H9 (cell line): ENCODE data around the gene SAFB. TPM values are rescaled to one million over a fixed set of nuclear protein-coding genes. Genes with fewer than 3 reads are reported as not detected.

Source experiments
- DNase-seq: peaks from one replicate; pipeline ENCODE4 v3.0.0-alpha.2; 2017
- H2AFZ ChIP-seq: one replicate; pipeline ENCODE4 v1.6.1; 2013; ENCODE audit warnings: mild to moderate bottlenecking, low read length, control low read depth, moderate library complexity
- H2AK5ac ChIP-seq: 2 replicates; pipeline ENCODE4 v1.6.1; 2013; ENCODE audit warnings: low read length, control low read depth, mixed read lengths; ENCODE audit not compliant: insufficient read length
- H2BK120ac ChIP-seq: one replicate; pipeline ENCODE4 v1.6.1; 2013; ENCODE audit warnings: low read depth, mild to moderate bottlenecking, low read length, control low read depth, inconsistent platforms; ENCODE audit not compliant: poor library complexity, severe bottlenecking
- H2BK12ac ChIP-seq: 2 replicates; pipeline ENCODE4 v1.6.1; 2013; ENCODE audit warnings: low read length, control low read depth, mixed read lengths, low read depth; ENCODE audit not compliant: insufficient read length
- H2BK15ac ChIP-seq: 2 replicates; pipeline ENCODE4 v1.6.1; 2013; ENCODE audit warnings: low read depth, low read length, control low read depth
- H2BK20ac ChIP-seq: one replicate; pipeline ENCODE4 v1.6.1; 2013; ENCODE audit warnings: low read depth, mild to moderate bottlenecking, low read length, control low read depth, inconsistent platforms; ENCODE audit not compliant: poor library complexity, severe bottlenecking
- H2BK5ac ChIP-seq: 2 replicates; pipeline ENCODE4 v1.6.1; 2013; ENCODE audit warnings: low read length, control low read depth, mixed read lengths; ENCODE audit not compliant: insufficient read length
- H3K14ac ChIP-seq: 2 replicates; pipeline ENCODE4 v1.6.1; 2013; ENCODE audit warnings: low read length, control low read depth; ENCODE audit not compliant: insufficient read depth
- H3K18ac ChIP-seq: 2 replicates; pipeline ENCODE4 v1.6.1; 2013; ENCODE audit warnings: low read depth, mild to moderate bottlenecking, mixed read lengths, low read length, control low read depth; ENCODE audit not compliant: insufficient read length
- H3K23ac ChIP-seq: 2 replicates; pipeline ENCODE4 v1.6.1; 2013; ENCODE audit warnings: low read length, control low read depth, mixed read lengths, low read depth; ENCODE audit not compliant: insufficient read length
- H3K23me2 ChIP-seq: 2 replicates; pipeline ENCODE4 v1.6.1; 2013; ENCODE audit warnings: low read depth, mild to moderate bottlenecking, mixed read lengths, low read length, control low read depth; ENCODE audit not compliant: insufficient read length, poor library complexity, severe bottlenecking
- H3K27ac ChIP-seq: 2 replicates; pipeline ENCODE4 v1.5.1; 2013; ENCODE audit warnings: low read length, control low read depth, mixed read lengths, low read depth; ENCODE audit not compliant: insufficient read length
- H3K27me3 ChIP-seq: 2 replicates; pipeline ENCODE4 v1.6.1; 2013; ENCODE audit warnings: low read length, control low read depth, inconsistent platforms; ENCODE audit not compliant: insufficient read depth
- H3K4ac ChIP-seq: 2 replicates; pipeline ENCODE4 v1.6.1; 2013; ENCODE audit warnings: low read depth, mild to moderate bottlenecking, control low read depth, inconsistent platforms, low read length, moderate library complexity
- H3K4me1 ChIP-seq: 2 replicates; pipeline ENCODE4 v1.6.1; 2013; ENCODE audit warnings: low read length, control low read depth, inconsistent platforms; ENCODE audit not compliant: insufficient read depth
- H3K4me2 ChIP-seq: 2 replicates; pipeline ENCODE4 v1.6.1; 2013; ENCODE audit warnings: low read length, control low read depth, mixed read lengths; ENCODE audit not compliant: insufficient read length, insufficient read depth
- H3K56ac ChIP-seq: 2 replicates; pipeline ENCODE4 v1.6.1; 2013; ENCODE audit warnings: low read depth, mild to moderate bottlenecking, mixed read lengths, low read length, control low read depth; ENCODE audit not compliant: insufficient read length
- H3K79me1 ChIP-seq: 2 replicates; pipeline ENCODE4 v1.6.1; 2013; ENCODE audit warnings: low read depth, mild to moderate bottlenecking, moderate library complexity, low read length, control low read depth, inconsistent platforms; ENCODE audit not compliant: insufficient read depth, poor library complexity, severe bottlenecking
- H3K79me2 ChIP-seq: 2 replicates; pipeline ENCODE4 v1.6.1; 2013; ENCODE audit warnings: low read length, control low read depth, inconsistent platforms; ENCODE audit not compliant: insufficient read depth
- H3K9ac ChIP-seq: 2 replicates; pipeline ENCODE4 v1.6.1; 2013; ENCODE audit warnings: low read length, control low read depth, mixed read lengths; ENCODE audit not compliant: insufficient read length; ENCODE audit errors: extremely low read depth
- H3K9me3 ChIP-seq: one replicate; pipeline ENCODE4 v1.6.1; 2013; ENCODE audit warnings: low read depth, low read length, inconsistent platforms; ENCODE audit not compliant: control insufficient read depth
- H3T11ph ChIP-seq: one replicate; pipeline ENCODE4 v1.6.1; 2013; ENCODE audit warnings: mild to moderate bottlenecking, low read length, control low read depth, inconsistent platforms
- H4K20me1 ChIP-seq: one replicate; pipeline ENCODE4 v1.6.1; 2013; ENCODE audit not compliant: control insufficient read depth, insufficient read length, insufficient read depth
- H4K5ac ChIP-seq: 2 replicates; pipeline ENCODE4 v1.6.1; 2013; ENCODE audit warnings: low read depth, mild to moderate bottlenecking, mixed read lengths, low read length, control low read depth; ENCODE audit not compliant: insufficient read length
- H4K8ac ChIP-seq: replicated peaks from 2 replicates; pipeline ENCODE4 v1.6.1; 2013; ENCODE audit warnings: low read length, control low read depth, mixed read lengths, low read depth; ENCODE audit not compliant: insufficient read length
- H4K91ac ChIP-seq: 2 replicates; pipeline ENCODE4 v1.6.1; 2013; ENCODE audit warnings: low read depth, mild to moderate bottlenecking, moderate library complexity, mixed read lengths, low read length, control low read depth; ENCODE audit not compliant: insufficient read length
- H3K27ac Mint-ChIP-seq, 3 experiments: 2 replicates in 2 of 3; 3 replicates in 1 of 3; pipeline ENCODE4 v1.8.0; 2020 to 2021; ENCODE audit warnings: mixed read lengths in 3 of 3, mild to moderate bottlenecking in 1 of 3, moderate library complexity in 1 of 3
- H3K27me3 Mint-ChIP-seq: 2 replicates; pipeline ENCODE4 v1.8.0; 2021; ENCODE audit warnings: low read depth, mild to moderate bottlenecking, moderate library complexity, mixed read lengths
- H3K36me3 Mint-ChIP-seq, 3 experiments: 2 replicates in 2 of 3; 3 replicates in 1 of 3; pipeline ENCODE4 v1.8.0; 2020 to 2021; ENCODE audit warnings: low read depth in 3 of 3, mixed read lengths in 3 of 3; ENCODE audit not compliant: insufficient read depth in 1 of 3
- H3K4me1 Mint-ChIP-seq, 2 experiments: 2 replicates each; pipeline ENCODE4 v1.8.0; 2020; ENCODE audit warnings: mixed read lengths in 2 of 2
- H3K4me3 Mint-ChIP-seq, 2 experiments: 2 replicates in 1 of 2; 3 replicates in 1 of 2; pipeline ENCODE4 v1.8.0; 2020 to 2021; ENCODE audit warnings: mild to moderate bottlenecking in 2 of 2, mixed read lengths in 2 of 2, moderate library complexity in 1 of 2
- H3K9me3 Mint-ChIP-seq, 2 experiments: 2 replicates in 1 of 2; 3 replicates in 1 of 2; pipeline ENCODE4 v1.8.0; 2020; ENCODE audit warnings: mild to moderate bottlenecking in 2 of 2, mixed read lengths in 2 of 2, moderate library complexity in 1 of 2
- WGBS: extraction: QIAGEN DNeasy Blood & Tissue Kit; methylation state at CpG from one replicate; pipeline ENCODE4 v1.1.7; 2013; ENCODE audit warnings: missing lambda C conversion rate, low lambda C conversion rate, mixed read lengths; ENCODE audit not compliant: insufficient read length; ENCODE audit errors: extremely low coverage; 5-methylcytosine and 5-hydroxymethylcytosine counted together
- total RNA-seq: library from RNA; stranded (reverse); gene quantifications from 2 replicates; pipeline ENCODE4 v1.2.1, GENCODE V29; 2021
- TF ChIP-seq, protein P1 (sequence below): fragments of 200-600 bp; sonication (generic); conservative IDR thresholded peaks from 3 replicates; pipeline ENCODE4 v1.8.0; 2021; ENCODE audit warnings: antibody characterized with exemption, mild to moderate bottlenecking

Gene SAFB
- total RNA-seq, 1 experiment from 2014 or later, result 110 TPM

DNA sequence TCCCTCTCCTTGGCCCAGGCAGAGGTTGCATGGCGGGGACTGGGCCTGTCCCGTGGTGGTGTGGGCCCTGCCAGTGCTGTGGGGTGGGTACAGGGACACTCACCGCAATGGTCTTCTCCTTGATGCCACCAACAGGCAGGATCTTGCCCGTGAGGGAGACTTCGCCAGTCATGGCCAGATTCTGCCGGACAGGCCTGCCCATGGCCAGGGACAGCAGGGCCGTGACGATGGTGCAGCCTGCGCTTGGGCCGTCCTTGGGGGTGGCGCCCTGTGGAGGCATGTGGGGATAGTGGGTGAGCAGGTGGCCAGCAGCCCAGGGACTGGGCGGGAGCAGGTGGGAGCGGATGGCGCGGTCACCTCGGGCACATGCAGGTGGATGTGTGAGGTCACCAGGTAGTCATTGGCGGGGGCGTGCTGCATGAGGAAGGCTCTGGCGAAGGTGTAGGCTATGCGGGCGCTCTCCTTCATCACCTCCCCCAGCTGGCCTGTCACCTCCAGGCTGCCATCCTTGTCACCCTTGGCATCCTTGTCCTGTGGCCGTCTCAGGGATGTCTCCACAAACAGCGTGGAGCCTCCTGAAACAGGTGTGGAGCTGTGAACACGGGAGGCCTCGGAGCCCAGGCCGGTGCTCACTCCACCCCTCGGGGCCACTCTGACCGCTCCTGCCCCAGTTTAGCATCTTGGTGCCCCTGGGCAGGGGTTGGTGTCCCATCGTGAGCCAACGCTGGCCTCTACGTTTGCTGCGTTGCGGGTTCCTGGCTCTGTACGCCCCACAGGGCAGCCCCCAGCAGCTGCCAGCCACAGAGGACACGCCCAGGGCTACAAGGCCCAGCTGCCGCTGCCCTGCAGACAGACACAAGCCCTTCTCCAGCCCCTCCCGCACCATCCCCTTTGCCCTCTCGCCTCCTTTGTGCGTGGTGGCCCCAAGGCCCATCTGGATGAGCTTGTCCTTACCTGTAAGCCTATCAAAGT, 70.6 kb downstream of the SAFB start:
- Histone ChIP-seq H2AK5ac (no peak overlapping the region), H3K4me2 (no peak overlapping the region), H3K79me2 (peaks cover 14% of the 10 kb centered on the region; the same call in 1 of the 2 replicates), H2BK12ac (no peak overlapping the region), H3K4me1 (no peaks in the 10 kb centered on the region), H4K8ac (no peak overlapping the region), H3K27ac (no peak overlapping the region), H3K9me3 (no peaks in the 10 kb centered on the region), H3K23ac (no peak overlapping the region), H3K79me1 (no peaks in the 10 kb centered on the region), H4K5ac (no peak overlapping the region), H3K18ac (no peak overlapping the region), H4K20me1 (no peaks in the 10 kb centered on the region), H3K9ac (no peak overlapping the region), H3K14ac (no peak overlapping the region), H3K56ac (no peak overlapping the region), H3K4ac (no peak overlapping the region), H3K23me2 (peaks cover 5% of the 10 kb centered on the region), H3K27me3 (no peaks in the 10 kb centered on the region), H2AFZ (no peak overlapping the region), H2BK20ac (no peak overlapping the region), H2BK120ac (no peak overlapping the region), H2BK15ac (no peak overlapping the region), H3T11ph (no peak overlapping the region), H4K91ac (no peak overlapping the region), H2BK5ac (no peak overlapping the region)
- TF ChIP-seq, protein P1, sequence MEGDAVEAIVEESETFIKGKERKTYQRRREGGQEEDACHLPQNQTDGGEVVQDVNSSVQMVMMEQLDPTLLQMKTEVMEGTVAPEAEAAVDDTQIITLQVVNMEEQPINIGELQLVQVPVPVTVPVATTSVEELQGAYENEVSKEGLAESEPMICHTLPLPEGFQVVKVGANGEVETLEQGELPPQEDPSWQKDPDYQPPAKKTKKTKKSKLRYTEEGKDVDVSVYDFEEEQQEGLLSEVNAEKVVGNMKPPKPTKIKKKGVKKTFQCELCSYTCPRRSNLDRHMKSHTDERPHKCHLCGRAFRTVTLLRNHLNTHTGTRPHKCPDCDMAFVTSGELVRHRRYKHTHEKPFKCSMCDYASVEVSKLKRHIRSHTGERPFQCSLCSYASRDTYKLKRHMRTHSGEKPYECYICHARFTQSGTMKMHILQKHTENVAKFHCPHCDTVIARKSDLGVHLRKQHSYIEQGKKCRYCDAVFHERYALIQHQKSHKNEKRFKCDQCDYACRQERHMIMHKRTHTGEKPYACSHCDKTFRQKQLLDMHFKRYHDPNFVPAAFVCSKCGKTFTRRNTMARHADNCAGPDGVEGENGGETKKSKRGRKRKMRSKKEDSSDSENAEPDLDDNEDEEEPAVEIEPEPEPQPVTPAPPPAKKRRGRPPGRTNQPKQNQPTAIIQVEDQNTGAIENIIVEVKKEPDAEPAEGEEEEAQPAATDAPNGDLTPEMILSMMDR, result no peak
- H3K9me3 Mint-ChIP-seq, result peaks cover 5 to 6% of the 10 kb centered on the region in 2 experiments; a peak in 2 of 5 replicates
- peak; percentile 38 for DNase-seq
- peaks cover 35 to 66% (median 49%) of the 10 kb centered on the region in 3 experiments for H3K36me3 Mint-ChIP-seq
- H3K27me3 Mint-ChIP-seq, result peaks cover 8% of the 10 kb centered on the region; the same call in 1 of the 2 replicates
- no CpG with 5 or more reads among the region's 39 CpGs for WGBS
- H3K27ac Mint-ChIP-seq, result no peak overlapping the region; a peak in 1 of 7 replicates
- H3K4me3 Mint-ChIP-seq, result peak overlapping the region in 1 of 2 experiments; percentile 40; a peak in 1 of 5 replicates
- peaks cover 4 to 12% of the 10 kb centered on the region in 2 experiments for H3K4me1 Mint-ChIP-seq
